ENCODE data around the gene TNIK. TPM values are rescaled to one million over a fixed set of nuclear protein-coding genes. Genes with fewer than 3 reads are reported as not detected.

The TNIK gene
- total and polyA plus RNA-seq, 2 of the 13 experiments (the other 11 are each of a cell fraction or from before 2014, with no cell fraction given): 0.15 to 0.22 TPM

- no TSS peak for BruUV-seq (replicated peaks)
- DNase-seq (ENCODE audit: low spot score): no peak
- Histone ChIP-seq H3K4me1 (ENCODE audit: insufficient read depth, low read length) (peaks cover 37% of the 10 kb centered on the region), H4K20me1 (ENCODE audit: insufficient read depth, low read length) (no peaks in the 10 kb centered on the region), H3K27me3 (ENCODE audit: control insufficient read depth in 1 of 2, insufficient read depth in 2 of 2, low read length in 2 of 2) (no peaks in the 10 kb centered on the region; a peak in 1 of 5 replicates), H3K27ac (ENCODE audit: extremely low read length, insufficient read depth, low read length) (no peak overlapping the region), H3K79me2 (ENCODE audit: insufficient read depth, low read length) (no peaks in the 10 kb centered on the region), H3K9ac (ENCODE audit: insufficient read depth, low read depth, low read length) (no peak overlapping the region), H3K9me3 (ENCODE audit: low read length) (no peaks in the 10 kb centered on the region), H2AFZ (ENCODE audit: low read length) (no peak overlapping the region), H3K4me2 (ENCODE audit: low read depth, low read length) (no peak overlapping the region), H3K36me3 (replicated peaks in 1 of 2; ENCODE audit: control insufficient read depth in 1 of 2, insufficient read depth in 2 of 2, low read length in 2 of 2) (no peaks in the 10 kb centered on the region), H3K4me3 (replicated peaks in 1 of 3; ENCODE audit: insufficient read depth in 1 of 3, low read depth in 2 of 3, low read length in 3 of 3) (no peak overlapping the region)
- intact Hi-C loops (cut with micrococcal nuclease; ENCODE audit: unreplicated experiment): no loop called here
- ChIA-PET CTCF (ENCODE audit: low intra/inter-chr PET ratio, low total read pairs) (no interaction called here), POLR2A (no interaction called here)
- in situ Hi-C loops (cut with HindIII; ENCODE audit: extremely low pct_ligation_motif_present, low pct_unique_long_range_greater_than_20kb): no loop called here
- FAIRE-seq: no peak
- TF ChIP-seq SOX13 (IDR thresholded peaks at IDR 0.05) (no peak), SOX13 (CRISPR knock-in tag; conservative IDR thresholded peaks at IDR 0.05 in 1 of 2, IDR thresholded peaks at IDR 0.05 in 1 of 2) (no peak)
- no peak for ATAC-seq
- 89% methylated on average over 4 of the region's 4 CpGs for WGBS (ENCODE audit: low lambda C conversion rate)
Observed at GRCh38 chr3:171132873-171133272, 327.3 kb downstream of the TNIK start.

- Histone ChIP-seq H3K9me3 (ENCODE audit: low read length) (no peaks in the 10 kb centered on the region), H4K20me1 (ENCODE audit: insufficient read depth, low read length) (no peaks in the 10 kb centered on the region), H3K36me3 (replicated peaks in 1 of 2; ENCODE audit: control insufficient read depth in 1 of 2, insufficient read depth in 2 of 2, low read length in 2 of 2) (no peaks in the 10 kb centered on the region), H3K4me2 (ENCODE audit: low read depth, low read length) (peak overlapping the region; percentile 5; the same call in 1 of the 2 replicates), H3K27ac (ENCODE audit: extremely low read length, insufficient read depth, low read length) (peak overlapping the region; percentile 24), H3K27me3 (ENCODE audit: control insufficient read depth in 1 of 2, insufficient read depth in 2 of 2, low read length in 2 of 2) (no peaks in the 10 kb centered on the region), H3K79me2 (ENCODE audit: insufficient read depth, low read length) (no peaks in the 10 kb centered on the region), H3K4me3 (replicated peaks in 1 of 3; ENCODE audit: insufficient read depth in 1 of 3, low read depth in 2 of 3, low read length in 3 of 3) (no peak overlapping the region), H3K4me1 (ENCODE audit: insufficient read depth, low read length) (peaks cover 46% of the 10 kb centered on the region), H2AFZ (ENCODE audit: low read length) (no peak overlapping the region), H3K9ac (ENCODE audit: insufficient read depth, low read depth, low read length) (no peak overlapping the region)
- WGBS (ENCODE audit: low lambda C conversion rate): 57% methylated on average over 2 of the region's 2 CpGs
- DNase-seq (ENCODE audit: low spot score): peak; percentile 58
- in situ Hi-C loops (cut with HindIII; ENCODE audit: extremely low pct_ligation_motif_present, low pct_unique_long_range_greater_than_20kb) (no loop called here), intact Hi-C loops (cut with micrococcal nuclease; ENCODE audit: unreplicated experiment) (no loop called here)
- POLR2A ChIA-PET: no interaction called here
- CTCF ChIA-PET (ENCODE audit: low intra/inter-chr PET ratio, low total read pairs): no interaction called here
- peak; percentile 59 for ATAC-seq
- BruUV-seq (replicated peaks): TSS peak; percentile 84
- TF ChIP-seq TAF15 (IDR thresholded peaks at IDR 0.05; ENCODE audit: low read depth, low read length, poor library complexity, severe bottlenecking): no peak
- no peak for TF ChIP-seq PHF21A (CRISPR knock-in tag; IDR thresholded peaks at IDR 0.05)
- no peak for TF ChIP-seq RERE (CRISPR knock-in tag; IDR thresholded peaks at IDR 0.05; ENCODE audit: low read depth)
- TF ChIP-seq HINFP (CRISPR knock-in tag; IDR thresholded peaks at IDR 0.05; ENCODE audit: low read depth): no peak
- TF ChIP-seq ZFAT (CRISPR knock-in tag; conservative IDR thresholded peaks at IDR 0.05): no peak
- no peak for TF ChIP-seq ZNF12 (CRISPR knock-in tag; IDR thresholded peaks at IDR 0.05)
- TF ChIP-seq ZNF644 (CRISPR knock-in tag; IDR thresholded peaks at IDR 0.05; ENCODE audit: low read depth): 0 out of 2 replicates have a peak, but pooled peaks have one; percentile 38
- TF ChIP-seq NFE2 (CRISPR knock-in tag; IDR thresholded peaks at IDR 0.05): peak; percentile 54; the same call in 1 of the 2 replicates
- peak; percentile 63 for TF ChIP-seq FOSL2 (CRISPR knock-in tag; IDR thresholded peaks at IDR 0.05)
- FAIRE-seq: no peak
Observed at GRCh38 chr3:171129827-171130226, 330.4 kb downstream of the TNIK start.

Data from HepG2 (cell line).